ENCODE results near the gene CADPS.

The CADPS gene

GRCh38 chr3:62556121-62556815 is 318.9 kb downstream of the CADPS start:
- DNase-seq: no peak

GRCh38 chr3:62554264-62554799 is 320.9 kb downstream of the CADPS start:
- no peak for DNase-seq

- no peak for DNase-seq
Observed at GRCh38 chr3:62553811-62554210, 321.4 kb downstream of the CADPS start.

GRCh38 chr3:62551556-62551955 is 323.7 kb downstream of the CADPS start:
- DNase-seq: no peak

GRCh38 chr3:62550439-62550838 is 324.8 kb downstream of the CADPS start:
- no peak for DNase-seq

- DNase-seq: no peak
Observed at GRCh38 chr3:62548528-62549205, 326.5 kb downstream of the CADPS start.

- DNase-seq: no peak
Observed at GRCh38 chr3:62546266-62546665, 328.9 kb downstream of the CADPS start.

- DNase-seq: no peak
Observed at GRCh38 chr3:62542185-62542584, 333.0 kb downstream of the CADPS start.

GRCh38 chr3:62539762-62540161 is 335.5 kb downstream of the CADPS start:
- no peak for DNase-seq

GRCh38 chr3:62538691-62539356 is 336.4 kb downstream of the CADPS start:
- no peak for DNase-seq

- no peak for DNase-seq
Observed at GRCh38 chr3:62534326-62534725, 340.9 kb downstream of the CADPS start.

- DNase-seq: no peak
Observed at GRCh38 chr3:62532796-62533195, 342.4 kb downstream of the CADPS start.

- DNase-seq: no peak
Observed at GRCh38 chr3:62531981-62532380, 343.2 kb downstream of the CADPS start.

- DNase-seq: no peak
Observed at GRCh38 chr3:62531493-62531892, 343.7 kb downstream of the CADPS start.

- DNase-seq: peak in 4 of 14 donors; percentile 0 to 60 (median 8)
Observed at GRCh38 chr3:62529230-62529629, 346.0 kb downstream of the CADPS start.

- DNase-seq: no peak
Observed at GRCh38 chr3:62527474-62527873, 347.7 kb downstream of the CADPS start.

- no peak for DNase-seq
Observed at GRCh38 chr3:62525281-62525680, 349.9 kb downstream of the CADPS start.

- DNase-seq: no peak
Observed at GRCh38 chr3:62523672-62524071, 351.5 kb downstream of the CADPS start.

- no peak for DNase-seq
Observed at GRCh38 chr3:62521464-62522105, 353.6 kb downstream of the CADPS start.

GRCh38 chr3:62503516-62503915 is 371.7 kb downstream of the CADPS start:
- DNase-seq: no peak

GRCh38 chr3:62502315-62503300 is 372.6 kb downstream of the CADPS start:
- no peak for DNase-seq

GRCh38 chr3:62501289-62501668 is 373.9 kb downstream of the CADPS start:
- no peak for DNase-seq

All from C1 segment of cervical spinal cord (tissue), 14 donors.